HL-60 (cell line): ENCODE results near the gene TACO1.

Experiments used
- DNase-seq, 2 experiments: peaks; one replicate each; pipeline ENCODE4 v3.0.0-alpha.2; 2010 to 2020; ENCODE audit warnings: low read depth in 1 of 2, low spot score in 1 of 2
- H3K27ac ChIP-seq: fragments of 250-450 bp; sonication (Bioruptor Pico); replicated peaks from 2 replicates; pipeline ENCODE4 v1.5.1; 2020; ENCODE audit warnings: mild to moderate bottlenecking, moderate library complexity
- H3K27me3 ChIP-seq: fragments of 250-450 bp; sonication (Bioruptor Pico); 2 replicates; pipeline ENCODE4 v1.5.1; 2021; ENCODE audit warnings: mild to moderate bottlenecking, moderate library complexity; ENCODE audit not compliant: insufficient read depth, poor library complexity, severe bottlenecking
- H3K4me3 ChIP-seq: replicated peaks from 2 replicates; pipeline ENCODE4 v1.5.1; 2011; ENCODE audit warnings: mild to moderate bottlenecking, control low read depth, low read length; ENCODE audit not compliant: insufficient read depth
- GABPA ChIP-seq: IDR thresholded peaks from 2 replicates; pipeline ENCODE4 v1.6.1; 2012; ENCODE audit warnings: low read depth
- POLR2AphosphoS5 ChIP-seq: IDR thresholded peaks from 2 replicates; pipeline ENCODE4 v1.6.1; 2012; ENCODE audit warnings: low read depth
- SPI1 ChIP-seq: IDR thresholded peaks from 2 replicates; pipeline ENCODE4 v1.6.1; 2012; ENCODE audit warnings: low read depth, mild to moderate bottlenecking, borderline replicate concordance
- TF ChIP-seq, protein P1 (sequence below): IDR thresholded peaks from one replicate; pipeline ENCODE4 v1.5.1; 2011; ENCODE audit warnings: low read length, control low read depth, inconsistent platforms; ENCODE audit not compliant: insufficient read depth
- TF ChIP-seq, protein P2 (sequence below): IDR thresholded peaks from 2 replicates; pipeline ENCODE4 v1.6.1; 2012; ENCODE audit warnings: low read depth; ENCODE audit not compliant: insufficient replicate concordance

Gene TACO1

DNA sequence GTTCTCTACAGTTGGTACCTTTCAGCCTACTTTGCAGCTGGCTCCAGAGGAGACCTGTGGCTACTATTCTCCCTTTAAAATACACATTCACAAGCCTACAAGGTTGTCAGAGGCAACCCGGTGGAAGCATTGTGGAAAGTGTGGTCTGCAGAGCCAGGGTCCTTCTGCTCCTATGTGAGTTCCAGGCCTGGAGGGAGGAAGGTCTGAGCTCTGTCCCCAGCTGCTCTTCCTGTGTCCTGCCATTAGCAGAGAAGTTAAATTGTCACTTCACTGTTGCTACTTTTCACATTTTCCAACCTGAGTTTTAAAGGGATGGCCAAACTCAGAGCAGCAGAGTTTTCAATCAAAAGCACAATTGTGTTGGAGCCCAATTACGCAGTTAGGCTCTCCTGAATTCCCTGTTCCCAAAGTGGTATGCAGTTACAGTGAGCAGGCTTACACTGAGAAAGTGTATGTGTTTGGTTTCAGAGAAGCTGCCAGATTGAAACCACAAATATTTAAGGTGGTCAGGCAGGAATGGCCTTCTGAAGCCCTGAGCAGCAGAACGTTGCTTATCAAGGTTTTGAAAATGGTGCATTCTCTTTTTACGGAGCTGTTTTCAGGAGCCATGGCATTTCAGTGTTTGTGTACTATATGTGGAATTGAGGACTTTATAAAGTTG, 46.5 kb downstream of the TACO1 start:
- H3K4me3 ChIP-seq, result no peak overlapping the region
- H3K27ac ChIP-seq, result no peak overlapping the region
- no peaks in the 10 kb centered on the region for H3K27me3 ChIP-seq
- TF ChIP-seq SPI1, result no peak
- TF ChIP-seq, protein P1, sequence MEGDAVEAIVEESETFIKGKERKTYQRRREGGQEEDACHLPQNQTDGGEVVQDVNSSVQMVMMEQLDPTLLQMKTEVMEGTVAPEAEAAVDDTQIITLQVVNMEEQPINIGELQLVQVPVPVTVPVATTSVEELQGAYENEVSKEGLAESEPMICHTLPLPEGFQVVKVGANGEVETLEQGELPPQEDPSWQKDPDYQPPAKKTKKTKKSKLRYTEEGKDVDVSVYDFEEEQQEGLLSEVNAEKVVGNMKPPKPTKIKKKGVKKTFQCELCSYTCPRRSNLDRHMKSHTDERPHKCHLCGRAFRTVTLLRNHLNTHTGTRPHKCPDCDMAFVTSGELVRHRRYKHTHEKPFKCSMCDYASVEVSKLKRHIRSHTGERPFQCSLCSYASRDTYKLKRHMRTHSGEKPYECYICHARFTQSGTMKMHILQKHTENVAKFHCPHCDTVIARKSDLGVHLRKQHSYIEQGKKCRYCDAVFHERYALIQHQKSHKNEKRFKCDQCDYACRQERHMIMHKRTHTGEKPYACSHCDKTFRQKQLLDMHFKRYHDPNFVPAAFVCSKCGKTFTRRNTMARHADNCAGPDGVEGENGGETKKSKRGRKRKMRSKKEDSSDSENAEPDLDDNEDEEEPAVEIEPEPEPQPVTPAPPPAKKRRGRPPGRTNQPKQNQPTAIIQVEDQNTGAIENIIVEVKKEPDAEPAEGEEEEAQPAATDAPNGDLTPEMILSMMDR, result no peak
- TF ChIP-seq, protein P2, sequence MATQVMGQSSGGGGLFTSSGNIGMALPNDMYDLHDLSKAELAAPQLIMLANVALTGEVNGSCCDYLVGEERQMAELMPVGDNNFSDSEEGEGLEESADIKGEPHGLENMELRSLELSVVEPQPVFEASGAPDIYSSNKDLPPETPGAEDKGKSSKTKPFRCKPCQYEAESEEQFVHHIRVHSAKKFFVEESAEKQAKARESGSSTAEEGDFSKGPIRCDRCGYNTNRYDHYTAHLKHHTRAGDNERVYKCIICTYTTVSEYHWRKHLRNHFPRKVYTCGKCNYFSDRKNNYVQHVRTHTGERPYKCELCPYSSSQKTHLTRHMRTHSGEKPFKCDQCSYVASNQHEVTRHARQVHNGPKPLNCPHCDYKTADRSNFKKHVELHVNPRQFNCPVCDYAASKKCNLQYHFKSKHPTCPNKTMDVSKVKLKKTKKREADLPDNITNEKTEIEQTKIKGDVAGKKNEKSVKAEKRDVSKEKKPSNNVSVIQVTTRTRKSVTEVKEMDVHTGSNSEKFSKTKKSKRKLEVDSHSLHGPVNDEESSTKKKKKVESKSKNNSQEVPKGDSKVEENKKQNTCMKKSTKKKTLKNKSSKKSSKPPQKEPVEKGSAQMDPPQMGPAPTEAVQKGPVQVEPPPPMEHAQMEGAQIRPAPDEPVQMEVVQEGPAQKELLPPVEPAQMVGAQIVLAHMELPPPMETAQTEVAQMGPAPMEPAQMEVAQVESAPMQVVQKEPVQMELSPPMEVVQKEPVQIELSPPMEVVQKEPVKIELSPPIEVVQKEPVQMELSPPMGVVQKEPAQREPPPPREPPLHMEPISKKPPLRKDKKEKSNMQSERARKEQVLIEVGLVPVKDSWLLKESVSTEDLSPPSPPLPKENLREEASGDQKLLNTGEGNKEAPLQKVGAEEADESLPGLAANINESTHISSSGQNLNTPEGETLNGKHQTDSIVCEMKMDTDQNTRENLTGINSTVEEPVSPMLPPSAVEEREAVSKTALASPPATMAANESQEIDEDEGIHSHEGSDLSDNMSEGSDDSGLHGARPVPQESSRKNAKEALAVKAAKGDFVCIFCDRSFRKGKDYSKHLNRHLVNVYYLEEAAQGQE, result no peak
- TF ChIP-seq GABPA, result no peak
- no peak for TF ChIP-seq POLR2AphosphoS5
- DNase-seq, result no peak

DNA sequence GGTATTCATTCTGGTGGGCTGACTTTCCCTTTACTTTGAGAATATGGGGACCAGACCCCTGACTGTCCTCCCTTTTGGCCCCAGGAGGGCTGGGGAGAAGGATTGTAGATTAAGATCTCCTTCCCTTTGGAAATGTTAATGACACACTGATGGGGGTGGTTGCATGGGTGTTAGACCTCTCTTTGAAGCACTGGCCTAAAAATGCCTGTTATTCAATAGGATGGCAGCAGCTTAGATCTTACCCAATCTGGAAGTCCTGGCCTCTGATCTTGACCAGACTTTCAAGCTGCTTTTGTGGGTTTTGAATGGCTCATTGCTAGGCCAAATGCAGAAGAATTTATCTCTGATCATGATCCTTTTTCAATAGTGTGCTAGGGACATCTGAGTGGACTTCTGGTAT, 47.2 kb downstream of the TACO1 start:
- no peak overlapping the region for H3K4me3 ChIP-seq
- no peaks in the 10 kb centered on the region for H3K27me3 ChIP-seq
- H3K27ac ChIP-seq, result no peak overlapping the region
- DNase-seq, result no peak
- TF ChIP-seq, protein P1, result no peak
- no peak for TF ChIP-seq SPI1
- TF ChIP-seq, protein P2, result no peak

DNA sequence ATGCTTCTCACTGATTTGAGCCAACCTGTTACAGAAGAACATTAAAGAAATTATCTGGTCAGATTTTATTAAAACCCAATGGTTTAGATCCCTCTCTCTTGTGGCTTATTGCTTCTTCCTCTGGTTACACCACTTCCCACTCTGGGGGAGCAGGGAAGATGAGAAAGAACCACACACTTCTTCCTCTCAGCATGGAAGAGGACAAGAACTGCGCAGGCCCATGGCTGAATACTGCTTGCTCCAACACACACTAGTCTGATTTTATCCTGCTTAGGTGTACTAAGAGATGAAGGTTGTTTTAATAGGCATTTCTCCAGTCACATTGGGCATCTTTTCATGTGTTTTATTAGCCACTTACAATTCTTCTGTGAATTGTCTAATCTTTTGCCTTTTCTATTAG, 49.1 kb downstream of the TACO1 start:
- peak in 1 of 2 experiments; percentile 74 for DNase-seq
- TF ChIP-seq POLR2AphosphoS5 (peak; percentile 37; the same call in 1 of the 2 replicates), GABPA (no peak), SPI1 (peak; percentile 73; the same call in 1 of the 2 replicates)
- TF ChIP-seq, protein P2, result no peak
- TF ChIP-seq, protein P1, result no peak
- no peak overlapping the region for H3K27ac ChIP-seq

More for the DNA sequence above, 49.1 kb downstream of the TACO1 start:
- no peaks in the 10 kb centered on the region for H3K27me3 ChIP-seq
- H3K4me3 ChIP-seq, result no peak overlapping the region
